GM19035 (cell line): Measurements from ENCODE around the gene DENND1C.
A peak's percentile ranks its signal among the peaks of the same experiment; 100 is the strongest.

ENCODE experiments used
- ATAC-seq: cut with Tn5 transposase; IDR thresholded peaks from one replicate; pipeline ENCODE4 v1.9.1; 2021; ENCODE audit not compliant: unreplicated experiment

The DENND1C gene

DNA sequence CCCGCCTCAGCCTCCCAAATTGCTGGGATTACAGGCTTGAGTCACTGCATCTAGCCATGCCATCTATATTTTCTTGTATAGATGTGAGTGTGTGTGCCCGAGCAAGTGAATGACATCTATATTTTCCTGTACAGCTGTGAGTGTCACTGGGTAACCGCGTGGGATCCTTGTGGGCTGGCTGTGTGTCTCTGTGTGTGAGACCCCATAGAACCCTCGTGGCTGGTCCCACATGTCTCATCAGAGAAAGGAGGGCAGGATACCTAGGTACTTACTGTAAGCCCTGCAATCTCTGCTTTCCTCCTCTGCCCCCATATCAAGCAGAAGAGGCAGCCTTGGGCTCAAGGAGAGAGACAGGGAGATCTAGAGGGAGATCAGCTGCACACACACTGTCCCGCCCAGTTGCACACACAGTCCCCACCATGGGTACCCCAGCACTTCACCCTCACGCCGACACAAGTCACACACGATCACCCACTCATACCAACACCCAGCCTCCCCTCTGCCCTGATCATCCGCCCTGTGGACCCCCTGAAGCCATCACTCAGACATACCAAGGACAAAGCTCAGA, 655 bp downstream of the DENND1C start:
- ATAC-seq: peak; percentile 24

DNA sequence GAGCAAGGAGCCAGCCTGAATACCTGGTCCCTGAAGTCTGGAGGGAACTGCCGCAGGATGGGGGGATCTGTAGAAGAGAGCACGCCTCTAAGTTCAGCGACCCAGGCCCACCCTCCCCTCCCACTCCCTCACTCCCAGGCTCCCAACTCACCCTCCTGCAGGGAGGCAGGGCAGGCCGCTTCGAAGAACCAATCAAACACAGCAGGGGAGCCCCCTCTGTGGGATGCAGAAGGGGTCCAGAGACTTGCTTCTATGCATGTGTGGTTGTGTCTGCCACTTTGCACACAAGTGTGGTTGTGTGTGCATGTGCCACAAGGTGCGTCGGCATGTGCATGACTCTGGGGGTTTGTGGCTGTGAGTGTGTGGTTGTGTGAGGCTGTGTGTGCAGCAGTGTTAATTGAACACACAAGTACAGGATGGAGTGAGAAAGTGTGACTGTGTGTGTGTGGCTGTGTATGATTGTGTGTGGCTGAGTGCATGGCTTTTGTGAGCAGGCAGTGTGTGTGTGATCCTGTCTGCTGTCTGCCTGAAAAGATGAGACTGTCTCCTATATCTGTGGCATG, 1.7 kb downstream of the DENND1C start:
- no peak for ATAC-seq

- no peak for ATAC-seq
Measured at GRCh38 chr19:6478815-6479214, 2.8 kb downstream of the DENND1C start.

- no peak for ATAC-seq
Measured at GRCh38 chr19:6476896-6477431, 4.6 kb downstream of the DENND1C start.

DNA sequence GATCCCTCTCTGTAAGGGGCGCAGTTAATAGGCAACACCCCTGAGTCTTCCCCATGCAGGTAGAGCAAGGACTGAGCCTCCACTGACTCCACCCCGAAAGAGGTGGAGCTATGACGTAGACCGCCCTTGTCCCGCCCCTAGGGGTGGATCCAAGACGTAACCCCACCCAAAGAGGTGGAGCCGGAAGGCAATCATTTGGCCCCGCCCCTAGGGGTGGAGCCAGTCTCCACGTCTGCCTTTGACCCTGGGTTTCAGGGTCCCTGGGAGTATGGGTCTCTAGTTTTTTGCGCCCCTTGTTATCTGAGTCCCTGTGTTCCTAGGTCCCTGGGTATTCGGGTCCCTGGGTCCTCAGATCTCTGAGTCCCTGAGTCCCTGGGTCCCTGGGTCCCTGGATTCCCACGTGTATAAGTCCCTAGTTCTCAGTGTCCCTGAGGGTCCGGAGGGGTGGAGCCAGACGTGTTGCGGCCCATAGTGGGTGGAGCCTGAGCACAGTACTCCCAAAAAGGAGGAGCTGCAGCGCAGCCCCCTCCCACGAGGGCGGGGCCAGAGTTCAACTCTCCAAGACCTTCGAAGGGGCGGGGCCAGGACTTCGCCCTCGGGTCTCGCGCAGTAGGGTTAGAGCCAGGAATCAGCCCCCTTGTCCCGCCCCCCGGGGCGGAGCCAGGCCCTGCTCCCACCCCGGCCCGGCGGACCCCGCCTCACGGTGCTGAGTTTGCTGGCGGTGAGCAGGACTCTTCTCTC, 5.3 kb downstream of the DENND1C start:
- ATAC-seq: no peak

GRCh38 chr19:6475321-6476108, 6.1 kb downstream of the DENND1C start:
- ATAC-seq: no peak

DNA sequence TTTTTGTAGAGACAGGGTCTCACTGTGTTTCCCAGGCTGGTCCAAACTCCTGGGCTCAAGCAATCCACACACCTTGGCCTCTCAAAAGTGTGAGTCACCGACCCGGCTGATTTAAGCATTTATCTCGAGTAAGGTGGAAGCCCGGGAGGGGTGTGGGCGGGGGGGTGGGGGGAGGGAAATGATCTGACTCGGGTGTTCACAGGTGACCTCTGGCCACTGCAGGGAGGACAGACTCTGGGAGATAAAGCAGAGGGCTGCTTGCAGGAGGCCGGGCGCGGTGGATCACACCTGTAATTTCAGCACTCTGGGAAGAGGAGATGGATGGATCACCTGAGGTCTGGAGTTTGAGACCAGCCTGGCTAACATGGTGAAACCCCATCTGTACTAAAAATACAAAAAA, 7.9 kb downstream of the DENND1C start:
- ATAC-seq: no peak

GRCh38 chr19:6472713-6473112, 8.9 kb downstream of the DENND1C start:
- ATAC-seq: no peak

GRCh38 chr19:6471076-6471475, 10.5 kb downstream of the DENND1C start:
- no peak for ATAC-seq

DNA sequence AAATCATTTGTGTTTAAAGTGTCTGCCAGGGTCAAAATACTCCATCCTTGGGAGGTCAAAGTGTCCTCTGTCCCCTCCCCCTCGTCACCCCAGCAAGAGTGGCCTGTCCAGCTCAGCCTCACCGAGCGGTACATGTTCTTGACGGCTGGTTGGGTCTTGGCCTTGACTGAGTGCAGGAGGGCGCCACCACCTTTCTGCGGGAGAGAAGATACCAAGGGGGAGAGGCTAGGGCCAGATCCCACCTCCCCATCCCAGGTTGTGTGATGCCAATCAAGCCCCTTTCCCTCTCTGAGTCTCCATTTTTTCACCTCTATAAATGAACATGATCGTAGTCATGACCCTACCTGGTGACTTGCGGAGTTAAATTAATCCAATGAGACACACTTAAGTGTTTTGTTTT, 11.4 kb downstream of the DENND1C start:
- ATAC-seq: no peak

DNA sequence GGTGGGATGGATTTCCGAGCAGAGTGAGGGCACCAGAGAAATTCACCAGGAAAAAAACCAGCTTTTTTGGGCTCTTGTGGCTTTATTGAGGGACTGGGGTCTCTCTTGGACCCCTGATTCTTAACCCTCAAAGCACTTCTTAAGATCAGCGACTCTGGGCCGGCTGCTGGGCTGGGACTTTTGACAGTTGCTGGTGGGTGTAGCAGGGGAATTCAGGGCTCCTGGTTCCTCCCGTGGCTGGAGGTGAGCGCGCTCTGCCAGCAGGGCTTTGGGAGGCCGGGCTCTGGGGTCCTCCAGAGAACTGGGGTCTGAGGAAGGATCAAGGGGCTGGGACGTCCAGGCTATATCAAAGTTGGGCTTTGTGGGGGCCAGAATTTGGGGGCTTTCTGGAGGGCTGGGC, 14.2 kb downstream of the DENND1C start:
- no peak for ATAC-seq

DNA sequence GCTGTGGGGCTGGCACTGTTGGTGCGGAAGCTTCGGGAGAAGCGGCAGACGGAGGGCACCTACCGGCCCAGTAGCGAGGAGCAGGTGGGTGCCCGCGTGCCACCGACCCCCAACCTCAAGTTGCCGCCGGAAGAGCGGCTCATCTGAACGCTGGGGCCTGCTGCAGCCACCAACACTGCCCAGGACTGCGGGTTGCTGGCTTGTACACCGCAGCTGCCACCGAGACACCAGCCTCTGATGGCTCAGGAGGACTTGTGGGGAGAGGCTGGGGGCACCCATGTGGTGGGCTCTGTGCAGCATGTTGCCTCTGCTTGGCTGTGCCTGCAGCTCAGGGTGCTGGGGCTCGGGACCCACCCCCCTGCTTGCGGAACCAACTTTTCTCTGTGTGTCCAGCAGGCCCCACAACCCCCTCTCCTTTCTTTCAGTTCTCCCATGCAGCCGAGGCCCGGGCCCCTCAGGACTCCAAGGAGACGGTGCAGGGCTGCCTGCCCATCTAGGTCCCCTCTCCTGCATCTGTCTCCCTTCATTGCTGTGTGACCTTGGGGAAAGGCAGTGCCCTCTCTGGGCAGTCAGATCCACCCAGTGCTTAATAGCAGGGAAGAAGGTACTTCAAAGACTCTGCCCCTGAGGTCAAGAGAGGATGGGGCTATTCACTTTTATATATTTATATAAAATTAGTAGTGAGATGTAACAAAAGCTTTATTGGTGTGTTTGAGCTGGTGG, 14.9 kb downstream of the DENND1C start:
- ATAC-seq: no peak

DNA sequence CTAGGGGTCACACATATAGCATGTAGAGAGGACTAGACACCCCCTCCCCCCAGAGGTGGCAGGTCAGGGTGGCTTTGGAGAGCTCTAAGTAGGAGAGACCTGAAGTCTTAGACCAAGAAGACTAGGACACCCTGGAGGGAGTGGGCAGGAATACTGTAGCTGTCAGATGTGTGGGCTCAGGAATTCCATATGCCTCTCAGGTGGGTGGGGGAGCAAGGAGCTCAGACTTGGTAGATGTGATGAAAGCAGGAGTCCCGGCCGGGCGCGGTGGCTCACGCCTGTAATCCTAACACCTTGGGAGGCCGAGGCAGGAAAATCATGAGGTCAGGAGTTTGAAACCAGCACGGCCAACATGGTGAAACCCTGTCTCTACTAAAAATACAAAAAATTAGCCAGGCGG, 15.9 kb downstream of the DENND1C start:
- no peak for ATAC-seq

DNA sequence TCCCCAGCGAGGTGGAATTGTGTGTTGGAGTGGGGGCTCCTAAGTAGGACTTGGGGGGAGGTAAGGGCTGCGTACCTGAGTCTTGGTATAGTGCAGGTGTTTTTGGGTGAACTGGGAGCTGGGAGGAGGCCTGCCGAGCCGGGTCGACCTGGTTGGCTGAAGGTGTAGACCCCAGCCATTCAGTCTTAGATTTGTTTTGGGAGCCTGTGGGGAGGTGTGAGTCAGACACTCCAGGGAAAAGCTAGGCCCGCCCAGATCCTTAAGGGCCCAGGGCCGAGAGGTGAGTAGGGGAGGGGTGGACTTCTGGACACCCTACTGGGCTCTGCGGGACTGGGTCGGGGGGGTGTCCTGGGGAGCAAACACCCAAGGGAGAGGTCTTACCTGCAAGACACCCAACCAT, 16.6 kb downstream of the DENND1C start:
- no peak for ATAC-seq

GRCh38 chr19:6464070-6464873, 17.3 kb downstream of the DENND1C start, which contains the start of gene CRB3:
CRB3 (plus strand) TSS chr19:6464271; CDS start chr19:6464702, 431 bp downstream.
- ATAC-seq: no peak

DNA sequence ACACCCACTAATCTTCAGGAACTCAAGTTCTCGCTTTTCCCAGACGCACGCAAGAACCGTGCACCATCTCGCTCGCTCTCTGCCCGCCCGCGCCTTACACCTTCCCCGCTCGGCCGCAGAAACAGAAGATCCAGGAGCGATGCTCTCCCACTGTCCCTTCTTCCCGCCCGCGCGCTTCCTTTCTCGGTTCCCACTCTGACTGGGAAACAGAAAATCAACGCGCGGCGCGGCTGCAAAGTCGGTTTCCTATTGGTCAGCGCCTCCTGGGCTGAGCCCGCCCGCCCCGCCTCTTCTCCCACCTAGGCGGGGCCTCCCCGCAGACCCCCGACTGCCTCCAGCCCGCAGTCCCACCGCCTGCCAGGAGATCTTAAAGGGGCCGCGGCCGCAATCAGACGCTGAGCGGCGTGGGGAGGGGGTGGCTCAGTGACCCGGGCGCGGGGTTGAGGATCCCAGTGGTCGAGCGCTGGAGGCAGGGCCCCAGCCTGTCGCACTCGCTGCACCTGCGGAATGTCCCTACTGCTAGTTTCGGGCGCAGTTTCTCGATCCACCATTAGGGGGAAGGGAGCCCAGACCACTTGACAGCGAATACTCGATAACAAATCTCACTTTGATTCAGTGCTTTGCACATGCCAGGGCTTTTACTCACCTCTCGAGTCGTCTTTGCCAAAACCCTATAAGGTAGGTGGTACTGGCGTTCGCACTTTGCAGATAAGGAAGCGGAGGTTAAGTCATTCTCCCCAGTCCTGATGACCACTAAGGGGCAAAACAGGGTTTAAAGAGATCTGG, 21.3 kb downstream of the DENND1C start:
- peak; percentile 75 for ATAC-seq

GRCh38 chr19:6459262-6460098, 22.1 kb downstream of the DENND1C start, which contains the start of gene SLC25A23:
SLC25A23 (minus strand) TSS chr19:6459792; CDS start chr19:6459628, 164 bp downstream.
- peak; percentile 40 for ATAC-seq

DNA sequence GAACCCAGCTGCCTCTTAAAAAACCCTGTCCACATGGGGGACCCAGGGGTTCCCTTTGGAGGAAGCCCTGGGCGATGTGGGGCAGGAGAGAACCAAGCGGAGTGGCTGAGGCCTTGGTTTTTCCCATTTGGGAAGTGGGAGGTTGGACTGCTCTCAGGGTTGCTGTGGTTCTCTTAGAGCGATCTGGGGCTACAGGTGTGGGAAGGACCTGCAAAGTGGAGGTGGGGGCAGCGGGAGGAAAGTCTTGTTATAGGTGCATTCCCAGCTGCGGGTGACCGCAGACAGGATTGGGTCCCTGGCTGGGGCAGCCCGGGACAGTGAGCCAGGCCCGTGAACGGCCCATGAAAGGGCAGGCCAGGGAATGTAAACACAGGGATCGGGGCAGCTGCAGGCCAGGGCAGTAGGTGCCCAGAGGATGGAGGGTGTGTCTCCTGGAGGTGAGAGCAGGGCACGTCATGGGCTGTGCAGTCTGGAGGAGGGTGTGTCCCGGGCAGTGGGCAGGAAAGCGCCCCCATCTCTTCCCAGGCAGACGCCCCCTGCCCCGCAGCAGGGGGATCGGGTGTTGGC, 22.8 kb downstream of the DENND1C start:
- ATAC-seq: no peak
